ENCODE results near the gene ARHGAP42. TPM values are rescaled to one million over a fixed set of nuclear protein-coding genes. Genes with fewer than 3 reads are reported as not detected.
A peak's percentile ranks its signal among the peaks of the same experiment; 100 is the strongest.
"Not testable (repeated sequence)": the region's sequence is repeated elsewhere in the genome, so short reads cannot be mapped to it uniquely, and the experiment has no call there.

Gene ARHGAP42, protein sequence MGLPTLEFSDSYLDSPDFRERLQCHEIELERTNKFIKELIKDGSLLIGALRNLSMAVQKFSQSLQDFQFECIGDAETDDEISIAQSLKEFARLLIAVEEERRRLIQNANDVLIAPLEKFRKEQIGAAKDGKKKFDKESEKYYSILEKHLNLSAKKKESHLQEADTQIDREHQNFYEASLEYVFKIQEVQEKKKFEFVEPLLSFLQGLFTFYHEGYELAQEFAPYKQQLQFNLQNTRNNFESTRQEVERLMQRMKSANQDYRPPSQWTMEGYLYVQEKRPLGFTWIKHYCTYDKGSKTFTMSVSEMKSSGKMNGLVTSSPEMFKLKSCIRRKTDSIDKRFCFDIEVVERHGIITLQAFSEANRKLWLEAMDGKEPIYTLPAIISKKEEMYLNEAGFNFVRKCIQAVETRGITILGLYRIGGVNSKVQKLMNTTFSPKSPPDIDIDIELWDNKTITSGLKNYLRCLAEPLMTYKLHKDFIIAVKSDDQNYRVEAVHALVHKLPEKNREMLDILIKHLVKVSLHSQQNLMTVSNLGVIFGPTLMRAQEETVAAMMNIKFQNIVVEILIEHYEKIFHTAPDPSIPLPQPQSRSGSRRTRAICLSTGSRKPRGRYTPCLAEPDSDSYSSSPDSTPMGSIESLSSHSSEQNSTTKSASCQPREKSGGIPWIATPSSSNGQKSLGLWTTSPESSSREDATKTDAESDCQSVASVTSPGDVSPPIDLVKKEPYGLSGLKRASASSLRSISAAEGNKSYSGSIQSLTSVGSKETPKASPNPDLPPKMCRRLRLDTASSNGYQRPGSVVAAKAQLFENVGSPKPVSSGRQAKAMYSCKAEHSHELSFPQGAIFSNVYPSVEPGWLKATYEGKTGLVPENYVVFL
- 10 to 100 TPM; 25.2 to 34.5 (median 30.0) TPM for polyA plus RNA-seq (ENCODE audit: insufficient read length in 4 of 4)

DNA sequence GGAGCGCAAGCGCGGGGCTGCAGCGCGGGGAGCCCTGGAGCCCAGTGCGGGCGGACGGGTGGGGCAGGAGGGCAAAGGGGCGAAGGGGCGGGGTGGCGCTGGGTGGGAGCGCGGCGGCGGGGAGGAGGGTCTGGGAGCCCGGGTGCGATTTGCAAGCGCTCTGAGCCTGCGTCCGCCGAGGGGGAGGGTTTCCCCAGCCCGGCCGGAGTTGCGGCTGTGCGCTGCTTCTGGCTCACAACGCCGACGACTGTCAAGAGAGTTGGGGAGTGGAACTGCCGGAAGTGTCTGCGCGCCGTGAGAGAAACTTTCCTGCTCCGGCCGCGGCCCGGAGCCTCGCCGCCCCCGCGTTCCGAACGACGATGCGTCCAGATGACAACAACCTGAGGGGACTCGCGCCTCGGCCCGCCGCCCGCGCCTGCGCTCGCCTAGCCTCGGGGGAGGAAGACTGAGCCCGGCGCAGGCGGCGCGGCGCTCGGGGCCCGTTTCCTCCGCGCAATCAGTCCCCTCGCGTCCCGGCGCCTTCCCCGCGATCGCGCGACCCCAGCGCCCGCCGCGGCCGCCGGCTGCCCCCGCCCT, at the start of gene ARHGAP42:
Gene ARHGAP42 (plus strand): TSS at position 235 of the 576 bp plus-strand sequence. CDS start 391 bp downstream, outside the sequence.
- peak in 2 of 4 donors; percentile 55 to 71 for DNase-seq (ENCODE audit: low read depth in 4 of 4, low spot score in 3 of 4)

DNA sequence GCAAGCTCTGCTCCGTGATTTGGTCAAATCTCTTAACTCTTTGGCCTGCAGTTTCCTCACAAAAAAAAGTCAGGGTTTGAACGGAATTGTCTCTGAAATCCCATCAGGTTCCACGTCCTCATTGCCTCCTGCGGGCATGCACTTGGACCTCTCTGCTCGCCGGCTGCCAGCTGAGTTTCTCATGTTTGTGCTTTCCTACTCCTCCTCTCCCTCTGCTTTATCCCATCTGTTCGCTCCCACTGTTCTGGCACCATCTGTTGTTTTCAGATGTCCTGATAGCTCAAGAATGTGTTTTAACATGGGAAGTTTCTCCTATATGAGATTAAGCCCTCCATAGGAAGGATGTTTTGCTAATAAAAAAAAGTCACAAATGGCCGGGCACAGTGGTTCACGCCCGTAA, 49.4 kb upstream of the ARHGAP42 start:
- no peak for DNase-seq (ENCODE audit: low read depth in 4 of 4, low spot score in 3 of 4)

DNA sequence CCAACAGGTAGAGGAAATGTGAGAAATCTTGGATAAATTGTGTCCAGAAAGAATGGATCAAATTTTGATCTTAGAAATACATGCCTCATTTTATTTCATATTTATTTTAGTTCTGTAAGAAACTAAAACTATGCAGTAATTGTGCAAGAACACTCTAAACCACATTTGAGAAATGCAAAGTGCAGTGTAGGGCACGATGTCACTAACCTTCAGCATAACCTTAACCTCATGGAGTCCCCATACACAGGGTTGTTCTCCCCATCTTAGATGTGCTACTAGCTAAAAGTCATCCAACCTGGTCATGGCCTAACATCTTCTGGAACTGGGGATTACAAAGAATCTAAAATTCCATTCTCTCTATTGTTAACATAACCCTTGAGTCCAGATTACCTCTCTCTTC, 48.4 kb upstream of the ARHGAP42 start:
- no peak for DNase-seq (ENCODE audit: low read depth in 4 of 4, low spot score in 3 of 4)

DNA sequence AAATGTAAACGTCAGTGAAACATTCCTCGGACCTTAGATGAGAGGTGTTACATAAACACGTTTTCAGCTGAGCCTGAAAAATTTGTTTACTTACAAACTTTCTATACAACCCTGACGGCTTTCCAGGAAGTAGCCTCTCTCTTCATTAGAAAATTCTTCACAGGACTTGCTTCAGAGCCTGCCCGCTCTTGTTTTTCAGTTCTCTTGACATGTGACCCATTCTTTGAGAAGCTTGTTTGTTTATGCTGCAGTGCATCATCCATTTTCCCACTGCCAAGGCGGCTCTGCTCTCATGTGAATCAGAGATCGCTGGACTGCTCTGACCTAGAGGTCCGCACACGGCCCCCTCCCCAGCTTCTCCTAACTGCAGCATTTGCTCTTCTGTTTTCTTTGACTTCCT, 47.9 kb upstream of the ARHGAP42 start:
- peak in 2 of 4 donors; percentile 18 to 36 for DNase-seq (ENCODE audit: low read depth in 4 of 4, low spot score in 3 of 4)

DNA sequence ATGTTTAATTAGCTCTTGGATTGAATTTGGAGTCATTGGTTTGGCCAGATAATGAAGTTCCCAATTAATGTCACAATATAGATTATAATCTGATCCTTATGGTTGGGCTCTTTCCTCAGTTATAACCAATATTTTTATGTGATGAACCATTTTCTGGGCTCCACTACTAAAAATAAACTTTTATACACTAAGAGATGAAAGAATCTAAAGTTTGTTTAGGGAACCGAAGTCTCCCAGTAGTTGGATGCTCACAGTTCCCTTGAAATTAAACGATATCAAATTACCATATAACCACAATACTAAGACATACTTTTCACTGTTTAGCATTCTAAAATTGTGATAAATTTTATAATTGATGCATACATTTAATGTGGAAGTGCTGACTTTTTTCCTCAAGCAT, 47.0 kb upstream of the ARHGAP42 start:
- DNase-seq (ENCODE audit: low read depth in 4 of 4, low spot score in 3 of 4), result no peak

DNA sequence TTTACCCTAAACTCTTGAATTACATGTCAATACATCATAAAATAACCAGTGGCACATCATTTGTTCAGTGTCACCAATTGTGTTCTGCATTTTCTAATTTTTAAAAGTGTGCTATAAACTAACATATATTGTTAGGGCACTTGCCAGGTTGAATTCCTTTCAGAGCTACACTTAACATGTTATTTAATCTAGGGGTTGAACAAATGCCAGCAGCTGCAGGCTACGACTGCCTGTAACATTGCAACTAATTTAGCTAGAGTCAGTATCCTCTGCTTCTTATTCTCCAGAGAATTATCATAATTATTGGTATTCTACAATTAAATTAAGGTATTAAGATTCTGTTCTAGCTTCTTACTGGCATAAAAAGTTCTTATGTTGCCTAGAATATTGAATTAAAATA, 46.4 kb upstream of the ARHGAP42 start:
- DNase-seq (ENCODE audit: low read depth in 4 of 4, low spot score in 3 of 4), result no peak

DNA sequence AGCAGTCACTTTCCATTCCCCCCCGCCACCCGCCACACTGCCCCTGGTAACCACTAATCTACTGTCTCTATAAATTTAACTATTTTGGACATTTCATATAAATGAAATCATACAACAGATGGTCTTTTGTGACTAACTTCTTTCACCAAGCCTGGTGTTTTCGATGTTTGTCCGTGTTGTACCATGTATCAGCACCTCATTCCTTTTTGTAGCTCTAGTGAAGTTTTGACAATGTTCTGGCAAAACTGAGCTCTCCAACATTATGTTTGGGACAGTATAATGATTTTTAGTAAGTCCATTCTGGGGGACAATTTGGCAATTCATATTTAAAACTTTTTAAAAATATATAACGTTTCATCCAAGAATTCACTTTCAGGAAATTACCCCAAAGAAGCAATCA, 45.6 kb upstream of the ARHGAP42 start:
- no peak for DNase-seq (ENCODE audit: low read depth in 4 of 4, low spot score in 3 of 4)

DNA sequence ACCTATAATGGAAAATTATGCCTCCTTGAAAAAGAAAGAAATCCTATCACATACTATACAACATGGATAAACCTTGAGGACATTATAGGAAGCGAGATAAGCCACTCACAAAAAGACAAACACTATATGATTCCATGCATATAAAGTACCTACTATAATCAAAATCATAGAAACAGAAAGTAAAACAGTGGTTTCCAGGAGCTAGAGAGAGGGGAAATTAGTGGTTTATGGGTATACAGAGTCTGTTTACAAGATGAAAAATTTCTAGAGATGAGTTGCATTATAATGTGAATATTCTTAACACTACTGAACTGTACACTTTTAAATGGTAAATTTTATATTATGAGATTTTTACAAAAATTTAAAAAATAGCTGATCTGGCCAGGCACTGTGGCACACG, 40.5 kb upstream of the ARHGAP42 start:
- DNase-seq (ENCODE audit: low read depth in 4 of 4, low spot score in 3 of 4), result no peak

DNA sequence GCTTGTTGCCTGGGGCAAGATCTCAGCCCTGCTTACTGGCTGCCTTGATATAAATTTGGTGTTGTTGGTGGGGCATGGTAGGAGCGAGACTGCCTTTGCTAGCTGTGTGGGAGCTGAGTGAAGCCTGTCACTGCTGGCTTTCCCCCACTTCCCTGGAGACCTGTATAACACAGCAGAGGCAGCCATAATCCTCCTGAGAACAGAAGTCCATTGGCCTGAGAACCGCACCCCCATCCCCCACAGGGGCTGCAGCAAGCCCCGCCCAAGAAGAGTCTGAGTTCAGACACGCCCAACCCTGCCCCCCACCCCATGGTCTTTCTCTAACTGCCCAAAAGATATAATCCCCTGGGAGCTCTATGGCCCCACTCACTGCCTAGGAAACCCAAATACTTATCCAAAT, 39.2 kb upstream of the ARHGAP42 start:
- DNase-seq (ENCODE audit: low read depth in 4 of 4, low spot score in 3 of 4), result no peak

DNA sequence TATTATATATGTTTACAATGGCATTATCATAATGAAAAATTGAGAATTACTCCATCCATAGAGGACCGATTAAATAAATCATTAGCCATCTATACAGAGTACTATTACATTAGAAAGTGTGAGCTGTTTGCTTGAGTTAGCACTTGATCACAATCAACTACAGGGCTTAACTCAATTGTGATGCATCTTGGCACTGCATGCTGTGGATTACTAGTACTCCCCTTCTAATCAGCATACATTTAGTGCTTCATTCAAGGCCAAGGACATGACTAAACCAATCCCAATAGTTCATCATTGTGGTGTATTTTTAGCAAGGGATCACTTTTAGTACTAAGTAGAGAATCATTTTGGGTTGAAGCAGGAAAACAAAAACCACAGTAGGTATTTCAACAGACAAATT, 23.5 kb upstream of the ARHGAP42 start:
- no peak for DNase-seq (ENCODE audit: low read depth in 4 of 4, low spot score in 3 of 4)

DNA sequence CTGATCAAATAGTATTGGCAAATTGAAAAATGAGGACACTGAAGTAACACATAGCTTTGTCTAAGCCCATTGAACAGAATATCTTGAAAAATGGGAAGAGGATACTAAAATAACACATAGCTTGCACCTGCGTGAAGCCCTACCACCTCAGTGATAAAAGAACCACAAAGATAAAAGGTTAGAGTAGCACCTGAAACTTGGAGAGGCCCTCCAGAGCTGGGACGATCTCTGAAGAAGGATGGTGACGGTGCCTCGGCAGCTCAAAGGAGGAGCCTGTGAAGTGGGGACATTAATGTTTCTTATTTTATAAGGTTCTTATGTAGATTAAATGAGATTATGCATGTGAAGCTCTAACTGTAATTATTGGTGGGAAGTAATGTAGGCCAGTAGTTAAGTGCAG, 23.1 kb upstream of the ARHGAP42 start:
- no peak for DNase-seq (ENCODE audit: low read depth in 4 of 4, low spot score in 3 of 4)

DNA sequence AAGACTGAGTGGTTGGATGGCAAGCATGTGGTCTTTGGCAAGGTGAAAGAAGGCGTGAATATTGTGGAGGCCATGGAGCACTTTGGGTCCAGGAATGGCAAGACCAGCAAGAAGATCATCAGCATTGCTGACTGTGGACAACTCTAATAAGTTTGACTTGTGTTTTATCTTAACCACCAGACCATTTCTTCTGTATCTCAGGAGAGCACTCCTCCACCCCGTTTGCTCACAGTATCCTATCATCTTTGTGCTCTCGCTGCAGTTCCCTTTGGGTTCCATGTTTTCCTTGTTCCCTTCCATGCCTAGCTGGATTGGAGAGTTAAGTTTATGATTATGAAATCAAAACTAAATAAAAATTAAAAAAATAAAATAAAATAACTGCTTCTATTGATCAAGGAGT, 20.3 kb upstream of the ARHGAP42 start:
- DNase-seq (ENCODE audit: low read depth in 4 of 4, low spot score in 3 of 4), result not testable (repeated sequence)

DNA sequence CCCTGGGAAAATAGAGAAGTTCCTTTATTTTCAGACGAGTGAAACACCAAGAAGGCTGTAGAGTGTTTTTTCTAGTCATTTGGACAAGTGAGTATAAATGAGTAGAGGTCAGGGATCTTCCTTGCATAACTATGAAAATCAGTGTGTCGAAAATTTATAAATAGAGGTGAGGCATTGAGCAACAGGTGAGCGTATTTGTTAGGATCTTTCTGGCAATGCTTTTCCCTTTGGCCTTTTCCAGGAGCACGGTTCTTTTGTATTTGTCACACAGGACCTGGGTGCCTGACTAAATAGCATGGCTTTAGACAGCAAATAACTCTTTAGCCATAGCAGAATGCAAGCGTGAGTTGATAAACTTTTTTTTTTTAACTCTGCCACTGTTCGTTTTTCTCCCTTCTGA, 19.6 kb upstream of the ARHGAP42 start:
- DNase-seq (ENCODE audit: low read depth in 4 of 4, low spot score in 3 of 4), result no peak

DNA sequence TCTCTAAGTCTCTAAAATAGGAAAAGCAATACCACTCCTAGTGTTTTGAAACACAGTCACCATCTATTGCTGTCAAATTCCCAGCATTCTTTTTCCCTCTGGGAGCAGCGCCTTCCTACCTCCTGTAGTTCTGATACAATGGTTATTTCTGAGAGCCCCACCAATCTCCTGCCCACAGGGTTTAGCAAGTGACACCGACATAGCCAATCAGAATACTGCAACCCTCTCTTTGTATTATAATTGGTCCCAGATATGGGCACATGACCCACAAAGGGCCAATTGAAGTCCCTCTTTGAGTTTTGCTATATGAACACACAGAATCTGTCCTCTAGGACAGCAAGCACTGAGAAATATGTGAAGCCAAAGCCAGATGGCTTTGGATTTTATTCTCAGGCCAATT, 16.9 kb upstream of the ARHGAP42 start:
- no peak for DNase-seq (ENCODE audit: low read depth in 4 of 4, low spot score in 3 of 4)

DNA sequence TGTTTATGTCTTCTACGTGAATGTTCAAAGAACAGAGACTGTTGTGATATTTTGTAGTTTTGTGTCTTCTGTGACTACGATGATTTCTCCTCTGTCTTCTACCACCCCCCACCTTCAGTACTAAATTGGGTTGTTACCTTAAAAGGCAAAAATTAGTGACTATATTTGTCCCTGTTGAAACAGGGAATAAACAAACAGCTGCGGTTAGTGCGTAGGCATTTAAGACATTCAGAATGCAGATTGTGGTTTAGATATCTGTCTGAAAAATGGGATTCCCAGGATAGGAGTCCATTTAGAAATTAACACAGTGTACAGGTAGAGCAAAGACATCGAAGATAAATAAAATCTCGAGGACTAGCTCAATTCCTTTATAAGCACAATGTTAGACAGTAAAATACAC, 15.6 kb upstream of the ARHGAP42 start:
- DNase-seq (ENCODE audit: low read depth in 4 of 4, low spot score in 3 of 4), result no peak

DNA sequence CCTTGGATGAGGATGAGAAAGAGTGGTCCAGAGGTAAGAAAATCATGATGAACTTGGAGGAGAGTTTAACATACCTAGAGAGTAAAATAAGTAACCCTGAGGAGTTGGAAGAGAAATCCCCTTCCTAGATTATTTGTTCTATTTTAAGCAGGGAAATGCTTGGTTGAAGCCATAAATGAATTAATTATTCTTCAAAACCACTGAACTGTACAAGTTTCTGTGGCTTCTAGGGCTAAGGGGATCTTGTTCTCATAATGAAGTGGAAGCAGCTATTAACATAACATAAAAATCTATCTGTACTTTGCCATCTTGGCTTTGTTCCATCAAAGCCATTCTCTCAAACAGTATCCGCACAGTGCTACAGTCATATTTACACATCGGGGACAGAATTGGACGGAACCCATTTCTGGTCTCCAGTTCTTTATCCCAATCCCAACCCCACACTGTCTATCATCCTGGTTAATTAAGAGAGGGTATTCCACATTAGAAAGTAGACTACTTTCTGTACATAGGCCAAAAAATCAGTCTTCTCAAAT, 14.5 kb upstream of the ARHGAP42 start:
- DNase-seq (ENCODE audit: low read depth in 4 of 4, low spot score in 3 of 4), result no peak

DNA sequence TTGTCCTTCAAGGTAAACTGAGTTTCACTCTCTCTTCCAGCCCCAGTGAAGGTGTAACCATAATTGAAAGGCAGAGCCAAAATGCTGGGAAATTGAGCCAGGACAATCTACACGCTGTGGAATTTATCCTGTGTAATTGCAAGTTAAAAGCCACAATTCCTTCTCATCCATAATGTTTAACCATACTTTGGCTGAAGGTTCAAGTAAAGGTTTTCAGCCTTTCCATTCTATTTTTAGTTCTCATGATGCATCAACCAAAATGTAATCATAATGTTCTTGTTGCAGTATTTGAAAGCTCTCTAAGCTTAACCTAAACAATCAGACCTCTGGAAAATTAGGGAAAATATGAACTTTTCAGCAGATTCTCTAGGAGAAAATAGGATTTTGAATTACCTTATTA, 14.0 kb upstream of the ARHGAP42 start:
- DNase-seq (ENCODE audit: low read depth in 4 of 4, low spot score in 3 of 4), result no peak

DNA sequence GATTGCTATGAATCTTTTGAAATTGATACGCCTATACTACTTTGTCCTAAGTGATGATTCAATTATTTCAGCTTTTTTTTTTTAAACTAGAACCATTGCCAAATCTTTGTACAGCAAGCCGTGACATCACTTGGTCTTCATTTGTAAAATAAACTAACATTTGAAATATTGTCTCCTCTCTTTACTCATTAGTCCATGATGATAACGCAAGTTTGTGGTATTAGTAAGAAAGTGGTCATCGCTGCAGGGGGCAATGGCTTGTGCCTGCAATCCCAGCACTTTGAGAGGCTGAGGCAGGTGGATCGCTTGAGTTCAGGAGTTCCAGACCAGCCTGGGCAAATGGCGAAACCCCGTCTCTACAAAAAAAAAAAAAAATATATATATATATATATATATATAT, 12.9 kb upstream of the ARHGAP42 start:
- DNase-seq (ENCODE audit: low read depth in 4 of 4, low spot score in 3 of 4), result no peak

DNA sequence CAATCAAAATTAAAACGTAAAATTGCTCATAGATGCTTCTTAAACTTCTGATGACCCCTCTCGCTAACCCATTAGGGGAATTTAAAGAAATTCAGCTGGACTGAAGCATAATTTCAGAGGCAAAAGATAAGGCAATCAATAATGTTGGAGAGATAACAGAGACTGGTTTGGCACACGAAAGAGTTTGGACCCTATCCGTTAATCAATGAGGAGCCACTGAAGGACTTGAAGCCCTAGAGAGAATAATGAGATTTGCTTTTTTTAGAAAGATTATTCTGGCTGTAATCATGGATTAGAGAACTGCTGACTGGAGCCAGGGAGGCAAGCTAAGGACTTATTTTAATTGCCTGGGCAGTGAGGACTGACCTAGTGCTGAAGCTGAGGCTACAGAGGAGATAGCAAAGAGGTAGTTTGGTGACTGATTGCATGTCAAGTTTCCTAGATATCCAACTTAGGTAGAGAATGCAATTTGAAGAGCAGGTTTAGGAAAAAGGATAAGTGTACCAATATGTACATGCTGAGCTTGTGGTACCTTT, 11.9 kb upstream of the ARHGAP42 start:
- no peak for DNase-seq (ENCODE audit: low read depth in 4 of 4, low spot score in 3 of 4)

DNA sequence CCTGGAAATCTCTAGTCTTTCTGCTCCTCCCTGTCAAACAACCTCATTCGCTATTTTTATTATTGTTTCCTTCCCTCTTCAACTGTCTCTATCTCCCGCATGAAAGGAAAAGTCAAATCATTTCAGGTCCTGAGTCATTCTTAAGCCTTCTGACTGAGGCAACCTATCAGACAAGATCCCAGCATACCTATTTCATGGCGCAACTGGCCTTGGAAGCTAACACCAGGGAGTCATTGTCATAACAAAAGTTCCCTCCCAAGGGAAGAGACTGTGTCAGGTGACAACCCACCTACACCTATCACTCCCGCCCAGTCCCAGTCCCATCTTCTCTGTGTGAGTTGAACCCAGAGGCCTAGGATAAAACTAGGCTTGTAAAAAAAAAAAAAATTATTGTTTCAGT, 10.2 kb upstream of the ARHGAP42 start:
- DNase-seq (ENCODE audit: low read depth in 4 of 4, low spot score in 3 of 4), result no peak

DNA sequence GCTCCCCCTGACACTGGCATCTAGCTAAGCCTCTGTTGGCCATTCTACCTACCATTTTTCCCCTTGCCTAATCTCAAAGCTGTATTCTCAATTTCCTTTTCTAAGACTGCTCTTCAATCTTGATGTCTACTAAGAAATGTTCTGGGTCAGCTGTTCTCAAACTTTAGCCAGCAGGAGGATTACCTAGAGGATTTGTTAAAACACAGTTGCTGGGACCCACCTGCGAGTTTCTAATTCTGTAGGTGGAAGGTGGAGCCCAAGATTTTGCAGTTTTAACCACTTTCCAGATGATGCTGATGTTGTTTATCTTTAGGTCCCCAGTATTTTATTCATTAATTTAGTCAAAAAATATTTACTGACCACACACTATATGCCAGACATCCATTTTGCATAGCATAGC, 9.3 kb upstream of the ARHGAP42 start:
- no peak for DNase-seq (ENCODE audit: low read depth in 4 of 4, low spot score in 3 of 4)
